IMR-90 (cell line): Measurements from ENCODE around the gene MFAP1. TPM values are rescaled to one million over a fixed set of nuclear protein-coding genes. Genes with fewer than 3 reads are reported as not detected.

Experiments
- ATAC-seq: fragments of 200-7000 bp; cut with Tn5 transposase; 2 replicates; pipeline ENCODE4 v1.9.1; 2020; ENCODE audit warnings: low read depth, mild to moderate bottlenecking, moderate library complexity
- BruUV-seq: library from RNA; stranded (reverse); fragments of 400-500 nt; replicated peaks from 2 replicates; lab custom pipeline; 2021; lab: Mats Ljungman, UMichigan
- CTCF ChIA-PET: fragments of 300-600 bp; formaldehyde crosslinking; extraction: SDS; loops from one replicate; lab custom pipeline; 2021; ENCODE audit warnings: antibody characterized with exemption; lab: Yijun Ruan, JAX
- POLR2A ChIA-PET: fragments of 300-600 bp; sonication (Branson Sonifier 250); formaldehyde crosslinking; loops from one replicate; lab custom pipeline; 2022; ENCODE audit warnings: antibody characterized with exemption; ENCODE audit not compliant: unreplicated experiment; lab: Charles Lee
- DNase-seq: peaks from one replicate; pipeline ENCODE4 v3.0.0; 2013
- H2AFZ ChIP-seq: replicated peaks from 2 replicates; pipeline ENCODE3; 2013; ENCODE audit warnings: low read length, mild to moderate bottlenecking; ENCODE audit not compliant: poor library complexity
- H2AK5ac ChIP-seq: 2 replicates; pipeline ENCODE4 v1.6.1; 2013; ENCODE audit warnings: low read depth, low read length, inconsistent platforms
- H2AK9ac ChIP-seq: replicated peaks from 2 replicates; pipeline ENCODE3; 2013; ENCODE audit warnings: mild to moderate bottlenecking, low read depth, low read length, moderate library complexity; ENCODE audit not compliant: poor library complexity
- H2BK120ac ChIP-seq: 2 replicates; pipeline ENCODE4 v1.6.1; 2013; ENCODE audit warnings: low read depth, low read length, inconsistent platforms
- H2BK15ac ChIP-seq: 3 replicates; pipeline ENCODE4 v1.6.1; 2013; ENCODE audit warnings: low read depth, low read length, inconsistent platforms
- H2BK20ac ChIP-seq: 2 replicates; pipeline ENCODE4 v1.6.1; 2013; ENCODE audit warnings: low read depth, mild to moderate bottlenecking, inconsistent platforms, low read length, moderate library complexity
- H2BK5ac ChIP-seq: 2 replicates; pipeline ENCODE4 v1.6.1; 2013; ENCODE audit warnings: mild to moderate bottlenecking, low read depth, low read length, inconsistent platforms; ENCODE audit not compliant: poor library complexity, severe bottlenecking
- H3K14ac ChIP-seq: replicated peaks from 2 replicates; pipeline ENCODE4 v1.6.1; 2013; ENCODE audit warnings: low read depth, low read length, inconsistent platforms
- H3K18ac ChIP-seq: 2 replicates; pipeline ENCODE4 v1.6.1; 2013; ENCODE audit warnings: low read depth, low read length, control low read depth
- H3K23ac ChIP-seq: 2 replicates; pipeline ENCODE4 v1.6.1; 2013; ENCODE audit warnings: low read depth, low read length, inconsistent platforms
- H3K27ac ChIP-seq: 2 replicates; pipeline ENCODE4 v1.5.1; 2013; ENCODE audit warnings: mild to moderate bottlenecking, control low read depth, low read length; ENCODE audit not compliant: insufficient read depth
- H3K27me3 ChIP-seq: 2 replicates; pipeline ENCODE4 v1.6.1; 2013; ENCODE audit warnings: low read length; ENCODE audit not compliant: control insufficient read depth, insufficient read depth
- H3K36me3 ChIP-seq: 2 replicates; pipeline ENCODE4 v1.6.1; 2013; ENCODE audit warnings: low read length, mixed read lengths; ENCODE audit not compliant: control insufficient read depth, insufficient read depth
- H3K4ac ChIP-seq: 2 replicates; pipeline ENCODE4 v1.6.1; 2013; ENCODE audit warnings: low read depth, low read length, inconsistent platforms
- H3K4me1 ChIP-seq: 2 replicates; pipeline ENCODE4 v1.6.1; 2013; ENCODE audit warnings: low read length, mixed read lengths; ENCODE audit not compliant: control insufficient read depth, insufficient read depth
- H3K4me2 ChIP-seq: 2 replicates; pipeline ENCODE4 v1.6.1; 2013; ENCODE audit warnings: low read depth, mild to moderate bottlenecking, control low read depth, low read length, moderate library complexity
- H3K4me3 ChIP-seq: 2 replicates; pipeline ENCODE4 v1.5.1; 2013; ENCODE audit warnings: low read depth, mild to moderate bottlenecking, control low read depth, low read length, moderate library complexity; ENCODE audit not compliant: insufficient read depth
- H3K56ac ChIP-seq: 2 replicates; pipeline ENCODE4 v1.6.1; 2013; ENCODE audit warnings: low read length, inconsistent platforms; ENCODE audit not compliant: insufficient read depth; ENCODE audit errors: extremely low read depth
- H3K79me1 ChIP-seq, 2 experiments: 2 replicates each; pipeline ENCODE4 v1.6.1; 2013; ENCODE audit warnings: low read length in 2 of 2, inconsistent platforms in 1 of 2, low read depth in 1 of 2
- H3K9ac ChIP-seq: 2 replicates; pipeline ENCODE4 v1.6.1; 2013; ENCODE audit warnings: low read depth, low read length, control low read depth
- H3K9me1 ChIP-seq: 2 replicates; pipeline ENCODE4 v1.6.1; 2013; ENCODE audit warnings: low read length, inconsistent platforms; ENCODE audit not compliant: insufficient read depth
- H3K9me3 ChIP-seq: 2 replicates; pipeline ENCODE4 v1.6.1; 2013; ENCODE audit warnings: low read length; ENCODE audit not compliant: control insufficient read depth, insufficient read depth
- H4K20me1 ChIP-seq: 2 replicates; pipeline ENCODE4 v1.6.1; 2013; ENCODE audit warnings: low read length, inconsistent platforms; ENCODE audit not compliant: insufficient read depth
- H4K5ac ChIP-seq: 2 replicates; pipeline ENCODE4 v1.6.1; 2013; ENCODE audit warnings: mild to moderate bottlenecking, low read depth, low read length, control low read depth
- H4K8ac ChIP-seq, 2 experiments: 2 replicates each; pipeline ENCODE4 v1.6.1; 2013; ENCODE audit warnings: low read depth in 2 of 2, low read length in 2 of 2, control low read depth in 1 of 2, inconsistent platforms in 1 of 2
- H4K91ac ChIP-seq: 2 replicates; pipeline ENCODE4 v1.6.1; 2013; ENCODE audit warnings: low read depth, low read length, inconsistent platforms; ENCODE audit not compliant: insufficient read depth
- BHLHE40 ChIP-seq: fragments of 150-350 bp; IDR thresholded peaks from 2 replicates; pipeline ENCODE4 v1.6.1; 2016; ENCODE audit warnings: mild to moderate bottlenecking, low read depth, low read length
- CEBPB ChIP-seq: IDR thresholded peaks from 2 replicates; pipeline ENCODE4 v1.6.1; 2012; ENCODE audit warnings: low read depth, low read length, improper control_type of control experiment
- CTCF ChIP-seq: conservative IDR thresholded peaks from 2 replicates; pipeline ENCODE4 v1.5.1; 2012; ENCODE audit warnings: mild to moderate bottlenecking, low read depth, low read length, improper control_type of control experiment
- ELK1 ChIP-seq: fragments of 150-350 bp; IDR thresholded peaks from 2 replicates; pipeline ENCODE4 v1.6.1; 2016; ENCODE audit warnings: low read depth, mild to moderate bottlenecking, low read length, moderate library complexity, borderline replicate concordance
- FOS ChIP-seq: fragments of 150-350 bp; IDR thresholded peaks from 2 replicates; pipeline ENCODE4 v1.6.1; 2016; ENCODE audit warnings: low read depth, low read length
- MAZ ChIP-seq: IDR thresholded peaks from 2 replicates; pipeline ENCODE4 v1.6.1; 2012; ENCODE audit warnings: low read depth, mild to moderate bottlenecking, low read length, improper control_type of control experiment, moderate library complexity, borderline replicate concordance
- MXI1 ChIP-seq: IDR thresholded peaks from 2 replicates; pipeline ENCODE4 v1.6.1; 2012; ENCODE audit warnings: low read depth, mild to moderate bottlenecking, low read length, moderate library complexity, borderline replicate concordance
- NFE2L2 ChIP-seq: fragments of 150-350 bp; IDR thresholded peaks from 2 replicates; pipeline ENCODE4 v1.6.1; 2016; ENCODE audit warnings: low read depth, mild to moderate bottlenecking, low read length
- POLR2A ChIP-seq: IDR thresholded peaks from 2 replicates; pipeline ENCODE4 v1.6.1; 2012; ENCODE audit warnings: mild to moderate bottlenecking, low read depth, low read length
- RAD21 ChIP-seq: IDR thresholded peaks from 2 replicates; pipeline ENCODE4 v1.6.1; 2012; ENCODE audit warnings: low read length, improper control_type of control experiment
- RCOR1 ChIP-seq: IDR thresholded peaks from 2 replicates; pipeline ENCODE4 v1.6.1; 2012; ENCODE audit warnings: mild to moderate bottlenecking, low read length, improper control_type of control experiment; ENCODE audit not compliant: insufficient replicate concordance
- RFX5 ChIP-seq: IDR thresholded peaks from 2 replicates; pipeline ENCODE4 v1.8.0; 2012; ENCODE audit warnings: low read depth, mild to moderate bottlenecking, low read length, moderate library complexity
- SMC3 ChIP-seq: fragments of 150-350 bp; IDR thresholded peaks from 2 replicates; pipeline ENCODE4 v1.6.1; 2016; ENCODE audit warnings: low read depth, mild to moderate bottlenecking, antibody characterized with exemption, low read length, moderate library complexity
- dilution Hi-C: fragments of 300-500 bp; cut with HindIII; formaldehyde crosslinking; loops from one replicate; pipeline ENCODE4 v1.14.3; 2018; ENCODE audit warnings: low sequenced_read_pairs; ENCODE audit not compliant: unreplicated experiment
- in situ Hi-C: fragments of 300-500 bp; cut with MboI; formaldehyde crosslinking; loops from 3 replicates; pipeline ENCODE4 v1.14.3; 2019; ENCODE audit warnings: low sequenced_read_pairs, inconsistent platforms, mixed read lengths
- intact Hi-C: fragments of 100-400 bp; cut with micrococcal nuclease; formaldehyde crosslinking; loops from 2 replicates; pipeline ENCODE4 v1.10.0; 2022
- polyA plus RNA-seq, 3 experiments: library from polyadenylated mRNA; depleted of rRNA; stranded (reverse); fragments of >200 nt; gene quantifications; 2 replicates each; pipeline ENCODE4 v1.2.3, GENCODE V29; 2012; ENCODE audit warnings: low replicate concordance in 1 of 3
- total RNA-seq: library from RNA; depleted of rRNA; stranded (reverse); fragments of >200 nt; gene quantifications from 2 replicates; pipeline ENCODE4 v1.2.3, GENCODE V29; 2012

Gene MFAP1
- total and polyA plus RNA-seq, 2 of the 4 experiments (the other 2 are of a cell fraction), result 21.6 to 28.5 TPM

- H4K5ac ChIP-seq, result no peak overlapping the region
- no peak overlapping the region for H3K14ac ChIP-seq
- no peak overlapping the region for H4K8ac ChIP-seq
- intact Hi-C loops, result no loop called here
- ATAC-seq (peak; percentile 32; the same call in 1 of the 2 replicates), DNase-seq (peak; percentile 24)
- dilution Hi-C loops, result no loop called here
- H3K4ac ChIP-seq, result no peak overlapping the region
- H3K56ac ChIP-seq, result no peak overlapping the region
- H3K18ac ChIP-seq, result no peak overlapping the region
- H2AK5ac ChIP-seq, result no peak overlapping the region
- H3K9me3 ChIP-seq, result no peaks in the 10 kb centered on the region
- H2AK9ac ChIP-seq, result no peak overlapping the region
- TF ChIP-seq RFX5 (no peak), RCOR1 (no peak), CTCF (no peak), NFE2L2 (no peak), POLR2A (no peak), ELK1 (no peak), RAD21 (no peak), MAZ (no peak), SMC3 (no peak), MXI1 (no peak), BHLHE40 (no peak), FOS (no peak), CEBPB (no peak)
- no peak overlapping the region for H2BK120ac ChIP-seq
- no peak overlapping the region for H4K91ac ChIP-seq
- no peaks in the 10 kb centered on the region for H4K20me1 ChIP-seq
- H3K4me2 ChIP-seq, result no peak overlapping the region
- H3K79me1 ChIP-seq, result peaks cover 0 to 4% of the 10 kb centered on the region in 2 experiments; a peak in 2 of 4 replicates
- H2BK5ac ChIP-seq, result no peak overlapping the region
- H2AFZ ChIP-seq, result no peak overlapping the region
- no peaks in the 10 kb centered on the region for H3K4me1 ChIP-seq
- 0 out of 2 replicates have a peak, but pooled peaks cover 3% of the 10 kb centered on the region for H3K9me1 ChIP-seq
- no peaks in the 10 kb centered on the region for H3K27me3 ChIP-seq
- H3K4me3 ChIP-seq, result no peak overlapping the region
- no peak overlapping the region for H3K9ac ChIP-seq
- POLR2A ChIA-PET, result no interaction called here
- BruUV-seq, result no TSS peak
- in situ Hi-C loops, result no loop called here
- no peak overlapping the region for H2BK15ac ChIP-seq
- H3K27ac ChIP-seq, result no peak overlapping the region
- no peak overlapping the region for H3K23ac ChIP-seq
- CTCF ChIA-PET, result no interaction called here
- peaks cover 7% of the 10 kb centered on the region for H3K36me3 ChIP-seq
- H2BK20ac ChIP-seq, result no peak overlapping the region
Observed at GRCh38 chr15:43845421-43845820, 20.9 kb upstream of the MFAP1 start.
